Progenitor cell of endocrine pancreas (in vitro differentiated cells): ENCODE measurements around the gene KCNMA1. TPM values are rescaled to one million over a fixed set of nuclear protein-coding genes. Genes with fewer than 3 reads are reported as not detected.

ENCODE experiments used
- DNase-seq: peaks from one replicate; pipeline ENCODE4 v3.0.0; 2021; ENCODE audit warnings: low spot score; ENCODE audit not compliant: unreplicated experiment
- H3K27ac Mint-ChIP-seq: 2 replicates; pipeline ENCODE4 v1.8.0; 2021; ENCODE audit warnings: mild to moderate bottlenecking, moderate library complexity, mixed read lengths
- H3K27me3 Mint-ChIP-seq: 2 replicates; pipeline ENCODE4 v1.8.0; 2021; ENCODE audit warnings: mixed read lengths
- H3K36me3 Mint-ChIP-seq: 2 replicates; pipeline ENCODE4 v1.8.0; 2022; ENCODE audit warnings: mixed read lengths; ENCODE audit not compliant: insufficient read depth
- H3K4me1 Mint-ChIP-seq: 2 replicates; pipeline ENCODE4 v1.8.0; 2021; ENCODE audit warnings: low read depth, mixed read lengths
- H3K4me3 Mint-ChIP-seq: 2 replicates; pipeline ENCODE4 v1.8.0; 2021; ENCODE audit warnings: low read depth, mild to moderate bottlenecking, moderate library complexity, mixed read lengths
- H3K9me3 Mint-ChIP-seq: 2 replicates; pipeline ENCODE4 v1.8.0; 2021; ENCODE audit warnings: low read depth, mixed read lengths
- total RNA-seq: library from RNA; stranded (reverse); gene quantifications from 2 replicates; pipeline ENCODE4 v1.2.1, GENCODE V29; 2021
- TF ChIP-seq, protein P1 (sequence below): fragments of 200-600 bp; sonication (generic); IDR thresholded peaks from one replicate; pipeline ENCODE4 v1.5.0; 2021; ENCODE audit warnings: antibody characterized with exemption, mild to moderate bottlenecking; ENCODE audit not compliant: unreplicated experiment

Gene KCNMA1
- total RNA-seq, 1 donor from 2014 or later, result 5.8 TPM

GRCh38 chr10:77461636-77462296 is 175.8 kb downstream of the KCNMA1 start:
- Mint-ChIP-seq H3K9me3 (no peaks in the 10 kb centered on the region), H3K4me3 (no peak overlapping the region), H3K4me1 (peaks cover 9% of the 10 kb centered on the region), H3K27ac (no peak overlapping the region), H3K36me3 (no peaks in the 10 kb centered on the region), H3K27me3 (peaks cover 39% of the 10 kb centered on the region)
- TF ChIP-seq, protein P1, sequence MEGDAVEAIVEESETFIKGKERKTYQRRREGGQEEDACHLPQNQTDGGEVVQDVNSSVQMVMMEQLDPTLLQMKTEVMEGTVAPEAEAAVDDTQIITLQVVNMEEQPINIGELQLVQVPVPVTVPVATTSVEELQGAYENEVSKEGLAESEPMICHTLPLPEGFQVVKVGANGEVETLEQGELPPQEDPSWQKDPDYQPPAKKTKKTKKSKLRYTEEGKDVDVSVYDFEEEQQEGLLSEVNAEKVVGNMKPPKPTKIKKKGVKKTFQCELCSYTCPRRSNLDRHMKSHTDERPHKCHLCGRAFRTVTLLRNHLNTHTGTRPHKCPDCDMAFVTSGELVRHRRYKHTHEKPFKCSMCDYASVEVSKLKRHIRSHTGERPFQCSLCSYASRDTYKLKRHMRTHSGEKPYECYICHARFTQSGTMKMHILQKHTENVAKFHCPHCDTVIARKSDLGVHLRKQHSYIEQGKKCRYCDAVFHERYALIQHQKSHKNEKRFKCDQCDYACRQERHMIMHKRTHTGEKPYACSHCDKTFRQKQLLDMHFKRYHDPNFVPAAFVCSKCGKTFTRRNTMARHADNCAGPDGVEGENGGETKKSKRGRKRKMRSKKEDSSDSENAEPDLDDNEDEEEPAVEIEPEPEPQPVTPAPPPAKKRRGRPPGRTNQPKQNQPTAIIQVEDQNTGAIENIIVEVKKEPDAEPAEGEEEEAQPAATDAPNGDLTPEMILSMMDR, result no peak
- DNase-seq, result no peak

DNA sequence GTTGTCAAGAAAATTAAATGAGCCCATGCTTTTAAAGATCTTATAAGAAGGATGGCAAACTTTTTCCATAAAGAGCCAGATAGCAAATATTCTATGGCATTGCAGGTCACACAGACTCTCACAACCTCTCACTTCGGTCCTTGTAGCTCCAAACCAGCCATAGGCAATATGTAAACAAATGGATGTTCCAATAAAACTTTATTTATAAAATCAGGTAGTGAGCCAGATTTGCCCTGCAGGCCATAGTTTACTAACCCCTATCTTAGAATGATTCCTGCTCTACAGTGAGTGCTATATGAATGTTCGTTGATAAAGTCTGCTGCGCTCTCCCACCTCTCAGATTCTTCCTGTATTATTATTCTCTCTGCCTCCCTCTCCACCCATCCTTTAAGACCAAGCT is 177.7 kb downstream of the KCNMA1 start:
- TF ChIP-seq, protein P1, result no peak
- no peaks in the 10 kb centered on the region for H3K36me3 Mint-ChIP-seq

DNA sequence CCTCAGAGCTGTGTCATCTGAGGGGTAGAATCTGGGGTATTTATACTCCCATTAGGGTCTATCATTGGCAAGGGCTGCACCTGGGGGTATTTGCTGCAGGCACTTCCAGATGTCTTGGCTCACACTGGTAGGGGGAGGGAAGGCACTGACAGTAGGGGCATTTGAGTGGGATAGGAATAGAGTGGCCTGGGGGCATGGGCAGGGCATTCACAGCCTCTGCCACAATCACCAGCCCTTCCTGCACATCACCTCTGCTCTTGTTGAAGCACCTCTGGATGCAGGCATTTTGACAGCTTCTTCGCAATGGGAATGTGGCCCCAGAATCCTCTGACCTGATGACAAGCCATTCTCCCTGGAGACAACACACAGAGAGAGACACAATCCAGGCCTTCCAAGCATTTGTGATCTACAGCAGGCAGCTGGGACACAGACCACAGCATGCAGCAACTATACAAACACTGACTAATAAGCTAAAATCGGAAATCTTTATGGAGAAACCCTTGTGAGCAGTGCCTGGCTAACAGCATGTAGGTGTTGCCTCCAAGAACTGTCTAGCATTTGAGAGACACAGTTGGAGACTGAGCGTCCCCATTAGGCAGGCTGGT is 178.5 kb downstream of the KCNMA1 start:
- no peak overlapping the region for H3K4me3 Mint-ChIP-seq
- TF ChIP-seq, protein P1, result no peak
- peaks cover 18% of the 10 kb centered on the region for H3K4me1 Mint-ChIP-seq
- H3K27me3 Mint-ChIP-seq, result peaks cover 57% of the 10 kb centered on the region
- H3K9me3 Mint-ChIP-seq, result no peaks in the 10 kb centered on the region
- no peak overlapping the region for H3K27ac Mint-ChIP-seq
- DNase-seq, result no peak
- no peaks in the 10 kb centered on the region for H3K36me3 Mint-ChIP-seq

More for the DNA sequence above, 177.7 kb downstream of the KCNMA1 start:
- Mint-ChIP-seq H3K27ac (no peak overlapping the region), H3K4me1 (peaks cover 18% of the 10 kb centered on the region), H3K27me3 (peaks cover 53% of the 10 kb centered on the region), H3K9me3 (no peaks in the 10 kb centered on the region), H3K4me3 (no peak overlapping the region)
- no peak for DNase-seq

GRCh38 chr10:77457721-77458120 is 179.9 kb downstream of the KCNMA1 start:
- TF ChIP-seq, protein P1, result no peak
- Mint-ChIP-seq H3K9me3 (no peaks in the 10 kb centered on the region), H3K4me3 (no peak overlapping the region), H3K36me3 (no peaks in the 10 kb centered on the region), H3K27ac (no peak overlapping the region), H3K4me1 (peaks cover 22% of the 10 kb centered on the region), H3K27me3 (peaks cover 63% of the 10 kb centered on the region)
- no peak for DNase-seq

- Mint-ChIP-seq H3K27ac (no peak overlapping the region), H3K27me3 (peaks cover 61% of the 10 kb centered on the region)
- TF ChIP-seq, protein P1, result no peak
These were observed 180.3 kb downstream of the KCNMA1 start for GRCh38 chr10:77457266-77457665.

More at GRCh38 chr10:77457266-77457665, 180.3 kb downstream of the KCNMA1 start:
- H3K4me1 Mint-ChIP-seq, result peaks cover 26% of the 10 kb centered on the region
- H3K4me3 Mint-ChIP-seq, result no peak overlapping the region
- DNase-seq, result no peak
- no peaks in the 10 kb centered on the region for H3K9me3 Mint-ChIP-seq
- H3K36me3 Mint-ChIP-seq, result no peaks in the 10 kb centered on the region
